Measurements from ENCODE around the gene CTRL.

Gene CTRL

GRCh38 chr16:67962135-67962534 lies 30.5 kb upstream of the CTRL start:
- DNase-seq (ENCODE audit: low read depth): no peak

GRCh38 chr16:67961551-67961957 lies 29.9 kb upstream of the CTRL start:
- no peak for DNase-seq (ENCODE audit: low read depth)

- DNase-seq (ENCODE audit: low read depth): no peak
These were observed 28.1 kb upstream of the CTRL start for GRCh38 chr16:67959536-67960329.

- no peak for DNase-seq (ENCODE audit: low read depth)
These were observed 26.0 kb upstream of the CTRL start for GRCh38 chr16:67957622-67958021.

- DNase-seq (ENCODE audit: low read depth): no peak
These were observed 22.9 kb upstream of the CTRL start for GRCh38 chr16:67954421-67955196.

- no peak for DNase-seq (ENCODE audit: low read depth)
These were observed 22.1 kb upstream of the CTRL start for GRCh38 chr16:67953641-67954375.

- no peak for DNase-seq (ENCODE audit: low read depth)
These were observed 19.8 kb upstream of the CTRL start for GRCh38 chr16:67951485-67951884.

GRCh38 chr16:67950335-67950843 lies 18.7 kb upstream of the CTRL start:
- DNase-seq (ENCODE audit: low read depth): no peak

- DNase-seq (ENCODE audit: low read depth): no peak
These were observed 18.0 kb upstream of the CTRL start for GRCh38 chr16:67949645-67950044.

- no peak for DNase-seq (ENCODE audit: low read depth)
These were observed 16.4 kb upstream of the CTRL start for GRCh38 chr16:67948015-67948414.

- DNase-seq (ENCODE audit: low read depth): no peak
These were observed 15.4 kb upstream of the CTRL start for GRCh38 chr16:67946966-67947558.

- no peak for DNase-seq (ENCODE audit: low read depth)
These were observed 14.5 kb upstream of the CTRL start for GRCh38 chr16:67946128-67946569.

GRCh38 chr16:67945392-67945933 lies 13.8 kb upstream of the CTRL start:
- DNase-seq (ENCODE audit: low read depth): no peak

GRCh38 chr16:67944690-67945391 lies 13.2 kb upstream of the CTRL start:
- DNase-seq (ENCODE audit: low read depth): no peak

- DNase-seq (ENCODE audit: low read depth): no peak
These were observed 12.2 kb upstream of the CTRL start, which contains the start of gene LCAT for GRCh38 chr16:67943619-67944504. Gene LCAT (minus strand): TSS chr16:67944120. CDS start chr16:67944101, 19 bp downstream.

- DNase-seq (ENCODE audit: low read depth): no peak
These were observed 11.6 kb upstream of the CTRL start for GRCh38 chr16:67943256-67943618.

- DNase-seq (ENCODE audit: low read depth): no peak
These were observed 11.0 kb upstream of the CTRL start for GRCh38 chr16:67942510-67943255.

GRCh38 chr16:67942200-67942509 lies 10.5 kb upstream of the CTRL start:
- DNase-seq (ENCODE audit: low read depth): no peak

- DNase-seq (ENCODE audit: low read depth): no peak
These were observed 10.0 kb upstream of the CTRL start for GRCh38 chr16:67941469-67942199.
